GM23338 (cell line): ENCODE measurements around the gene JMJD1C. TPM values are rescaled to one million over a fixed set of nuclear protein-coding genes. Genes with fewer than 3 reads are reported as not detected.

ENCODE experiments used
- ATAC-seq: fragments of 200-7000 bp; cut with Tn5 transposase; 3 replicates; pipeline ENCODE4 v1.9.1; 2020
- DNase-seq: peaks from one replicate; pipeline ENCODE4 v3.0.0-alpha.2; 2015; ENCODE audit warnings: low spot score
- H2AFZ ChIP-seq: fragments of 200-600 bp; sonication (generic); 2 replicates; pipeline ENCODE4 v1.8.0; 2016; ENCODE audit warnings: antibody characterized with exemption, mild to moderate bottlenecking, moderate library complexity
- H3F3A ChIP-seq: fragments of 200-600 bp; sonication (generic); replicated peaks from 2 replicates; pipeline ENCODE4 v1.8.0; 2017; ENCODE audit warnings: antibody characterized with exemption, mixed run types, low read depth
- H3K27ac ChIP-seq: fragments of 200-600 bp; sonication (generic); 2 replicates; pipeline ENCODE4 v1.6.1; 2016; ENCODE audit warnings: low read depth
- H3K27me3 ChIP-seq: fragments of 200-600 bp; sonication (generic); 2 replicates; pipeline ENCODE4 v1.8.0; 2016; ENCODE audit warnings: mild to moderate bottlenecking, mixed run types, moderate library complexity; ENCODE audit not compliant: insufficient read depth
- H3K36me3 ChIP-seq: fragments of 200-600 bp; sonication (generic); 2 replicates; pipeline ENCODE4 v1.8.0; 2016; ENCODE audit warnings: mild to moderate bottlenecking; ENCODE audit not compliant: insufficient read depth
- H3K4me1 ChIP-seq: fragments of 200-600 bp; sonication (generic); 2 replicates; pipeline ENCODE4 v1.8.0; 2016; ENCODE audit warnings: mild to moderate bottlenecking, moderate library complexity; ENCODE audit not compliant: insufficient read depth
- H3K4me2 ChIP-seq: fragments of 200-600 bp; sonication (generic); 2 replicates; pipeline ENCODE4 v1.7.1; 2017; ENCODE audit warnings: mixed run types
- H3K4me3 ChIP-seq: fragments of 200-600 bp; sonication (generic); 2 replicates; pipeline ENCODE4 v1.6.1; 2016; ENCODE audit warnings: mixed run types
- H3K79me2 ChIP-seq: fragments of 200-600 bp; sonication (generic); replicated peaks from 2 replicates; pipeline ENCODE4 v1.8.0; 2017; ENCODE audit warnings: mild to moderate bottlenecking; ENCODE audit not compliant: insufficient read depth
- H3K9me2 ChIP-seq: fragments of 200-600 bp; sonication (generic); 2 replicates; pipeline ENCODE4 v1.8.0; 2017; ENCODE audit not compliant: insufficient read depth
- H4K20me1 ChIP-seq: fragments of 200-600 bp; sonication (generic); replicated peaks from 2 replicates; pipeline ENCODE4 v1.8.0; 2017; ENCODE audit warnings: mild to moderate bottlenecking; ENCODE audit not compliant: insufficient read depth
- H3K27ac Mint-ChIP-seq: 2 replicates; pipeline ENCODE4 v1.8.0; 2020; ENCODE audit warnings: inconsistent platforms, mild to moderate bottlenecking, moderate library complexity, mixed read lengths
- H3K27me3 Mint-ChIP-seq: 3 replicates; pipeline ENCODE4 v1.8.0; 2022; ENCODE audit warnings: low read depth, mild to moderate bottlenecking, moderate library complexity, mixed read lengths, inconsistent platforms; ENCODE audit not compliant: insufficient read depth, poor library complexity
- H3K36me3 Mint-ChIP-seq: 3 replicates; pipeline ENCODE4 v1.8.0; 2021; ENCODE audit warnings: low read depth, mild to moderate bottlenecking, inconsistent platforms, moderate library complexity, mixed read lengths
- H3K4me1 Mint-ChIP-seq: 3 replicates; pipeline ENCODE4 v1.8.0; 2020; ENCODE audit warnings: mild to moderate bottlenecking, inconsistent platforms, mixed read lengths
- H3K4me3 Mint-ChIP-seq: 3 replicates; pipeline ENCODE4 v1.8.0; 2021; ENCODE audit warnings: moderate library complexity, mild to moderate bottlenecking, inconsistent platforms, mixed read lengths
- H3K9me3 Mint-ChIP-seq: 3 replicates; pipeline ENCODE4 v1.8.0; 2020; ENCODE audit warnings: moderate library complexity, mild to moderate bottlenecking, inconsistent platforms, mixed read lengths
- CREB1 ChIP-seq: fragments of 250-450 bp; sonication (Bioruptor Pico); IDR thresholded peaks from 2 replicates; pipeline ENCODE4 v1.5.0; 2020; ENCODE audit warnings: low read depth, mild to moderate bottlenecking, moderate library complexity
- ETS1 ChIP-seq: IDR thresholded peaks from 2 replicates; pipeline ENCODE4 v1.6.1; 2016; ENCODE audit warnings: antibody characterized with exemption
- EZH2 ChIP-seq: fragments of 200-600 bp; sonication (generic); IDR thresholded peaks from one replicate; pipeline ENCODE4 v1.8.0; 2017; ENCODE audit warnings: antibody characterized with exemption, mild to moderate bottlenecking, low read depth; ENCODE audit not compliant: unreplicated experiment
- EZH2phosphoT487 ChIP-seq: fragments of 200-600 bp; sonication (generic); IDR thresholded peaks from one replicate; pipeline ENCODE4 v1.8.1; 2018; ENCODE audit warnings: antibody characterized with exemption; ENCODE audit not compliant: unreplicated experiment
- JUNB ChIP-seq: IDR thresholded peaks from one replicate; pipeline ENCODE4 v1.6.1; 2016; ENCODE audit warnings: antibody characterized with exemption; ENCODE audit not compliant: unreplicated experiment
- NANOG ChIP-seq: IDR thresholded peaks from 2 replicates; pipeline ENCODE4 v1.6.1; 2016; ENCODE audit warnings: antibody characterized with exemption, borderline replicate concordance
- POLR2AphosphoS5 ChIP-seq: IDR thresholded peaks from 2 replicates; pipeline ENCODE4 v1.6.1; 2016; ENCODE audit warnings: antibody characterized with exemption, low read depth
- STAT1 ChIP-seq: IDR thresholded peaks from one replicate; pipeline ENCODE4 v1.6.1; 2016; ENCODE audit warnings: antibody characterized with exemption; ENCODE audit not compliant: unreplicated experiment
- ZNF114 ChIP-seq: fragments of 250-450 bp; sonication (Bioruptor Pico); IDR thresholded peaks from 2 replicates; pipeline ENCODE4 v1.5.0; 2020; ENCODE audit warnings: mild to moderate bottlenecking, moderate library complexity
- ZNF331 ChIP-seq: fragments of 250-450 bp; sonication (Bioruptor Pico); IDR thresholded peaks from 2 replicates; pipeline ENCODE4 v1.5.0; 2020; ENCODE audit warnings: low read depth, mild to moderate bottlenecking, moderate library complexity
- polyA plus RNA-seq: library from polyadenylated mRNA; unstranded; fragments of >200 nt; fragmentation: Nextera tagmentation; extraction: Ambion mirVana; gene quantifications from 2 replicates; pipeline ENCODE4 v1.2.1, GENCODE V29; 2016
- total RNA-seq: library from RNA; depleted of rRNA; stranded (reverse); fragments of >200 nt; shearing (Covaris generic); gene quantifications from 2 replicates; pipeline ENCODE4 v1.2.3, GENCODE V29; 2014
- TF ChIP-seq, protein P1 (sequence below): fragments of 250-450 bp; sonication (Bioruptor Pico); IDR thresholded peaks from 2 replicates; pipeline ENCODE4 v1.5.0; 2020; ENCODE audit warnings: mild to moderate bottlenecking, moderate library complexity
- TF ChIP-seq, protein P2 (sequence below), 2 experiments: fragments of 200-600 bp in 1 of 2; sonication (generic) in 1 of 2; conservative IDR thresholded peaks; 2 replicates each; pipeline versions ENCODE4 v1.5.1 to v1.6.1; 2016 to 2017; ENCODE audit warnings: antibody characterized with exemption in 2 of 2, low read depth in 2 of 2, mild to moderate bottlenecking in 2 of 2, moderate library complexity in 1 of 2
- TF ChIP-seq, protein P3 (sequence below): IDR thresholded peaks from one replicate; pipeline ENCODE4 v1.6.1; 2018; ENCODE audit warnings: antibody characterized with exemption; ENCODE audit not compliant: unreplicated experiment

JMJD1C gene
- total and polyA plus RNA-seq, 2 experiments from 2014 or later: 333 to 435 TPM

DNA sequence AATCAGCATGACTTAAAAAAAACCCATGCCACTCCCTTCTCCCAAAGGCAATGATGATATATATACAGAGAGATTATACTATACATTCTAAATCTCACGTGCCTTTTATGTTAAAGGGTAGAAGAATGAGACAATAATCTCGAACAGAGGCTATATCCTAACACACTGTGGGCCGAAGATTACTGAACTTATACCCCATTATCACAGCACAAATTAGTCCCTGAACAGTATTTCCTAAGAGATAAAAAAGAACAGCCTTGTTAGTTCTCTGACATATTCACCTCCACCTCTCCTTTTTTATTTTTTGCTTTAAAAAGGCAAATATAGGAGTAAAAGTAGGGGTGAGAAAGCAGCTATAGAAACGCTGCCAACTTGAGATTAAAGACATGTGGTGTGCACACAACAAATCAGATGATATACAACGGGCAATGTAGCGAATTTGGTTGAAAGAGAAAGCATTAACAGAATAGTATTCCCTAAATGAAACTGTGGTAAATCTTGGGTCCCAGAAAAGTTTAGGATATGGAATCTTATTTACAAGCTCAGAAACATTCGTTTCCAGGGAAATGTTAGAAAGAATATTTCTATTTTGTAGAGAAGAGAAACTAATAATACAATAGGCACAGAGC, 69.5 kb downstream of the JMJD1C start:
- no peak overlapping the region for H3K27ac Mint-ChIP-seq

More for the DNA sequence above, 69.5 kb downstream of the JMJD1C start:
- H3K27ac ChIP-seq: no peak overlapping the region
- Mint-ChIP-seq H3K4me1 (no peaks in the 10 kb centered on the region), H3K36me3 (no peaks in the 10 kb centered on the region; the same call in 2 of the 3 replicates), H3K27me3 (peaks cover 3% of the 10 kb centered on the region), H3K4me3 (no peak overlapping the region), H3K9me3 (no peaks in the 10 kb centered on the region)
- H3K27me3 ChIP-seq: no peaks in the 10 kb centered on the region
- H4K20me1 ChIP-seq: peaks cover 10% of the 10 kb centered on the region; the same call in 1 of the 2 replicates
- no peaks in the 10 kb centered on the region for H3K36me3 ChIP-seq
- H2AFZ ChIP-seq: no peak overlapping the region
- no peak overlapping the region for H3K4me2 ChIP-seq
- H3K4me3 ChIP-seq: no peak overlapping the region
- ATAC-seq (no peak), DNase-seq (no peak)
- no peaks in the 10 kb centered on the region for H3F3A ChIP-seq
- peaks cover 63% of the 10 kb centered on the region for H3K79me2 ChIP-seq
- TF ChIP-seq POLR2AphosphoS5 (no peak), CREB1 (CRISPR knock-in tag) (no peak), STAT1 (no peak), ZNF114 (CRISPR knock-in tag) (no peak), ZNF331 (CRISPR knock-in tag) (no peak), EZH2phosphoT487 (no peak), JUNB (no peak), ETS1 (no peak), NANOG (no peak), EZH2 (no peak)
- TF ChIP-seq, protein P1, sequence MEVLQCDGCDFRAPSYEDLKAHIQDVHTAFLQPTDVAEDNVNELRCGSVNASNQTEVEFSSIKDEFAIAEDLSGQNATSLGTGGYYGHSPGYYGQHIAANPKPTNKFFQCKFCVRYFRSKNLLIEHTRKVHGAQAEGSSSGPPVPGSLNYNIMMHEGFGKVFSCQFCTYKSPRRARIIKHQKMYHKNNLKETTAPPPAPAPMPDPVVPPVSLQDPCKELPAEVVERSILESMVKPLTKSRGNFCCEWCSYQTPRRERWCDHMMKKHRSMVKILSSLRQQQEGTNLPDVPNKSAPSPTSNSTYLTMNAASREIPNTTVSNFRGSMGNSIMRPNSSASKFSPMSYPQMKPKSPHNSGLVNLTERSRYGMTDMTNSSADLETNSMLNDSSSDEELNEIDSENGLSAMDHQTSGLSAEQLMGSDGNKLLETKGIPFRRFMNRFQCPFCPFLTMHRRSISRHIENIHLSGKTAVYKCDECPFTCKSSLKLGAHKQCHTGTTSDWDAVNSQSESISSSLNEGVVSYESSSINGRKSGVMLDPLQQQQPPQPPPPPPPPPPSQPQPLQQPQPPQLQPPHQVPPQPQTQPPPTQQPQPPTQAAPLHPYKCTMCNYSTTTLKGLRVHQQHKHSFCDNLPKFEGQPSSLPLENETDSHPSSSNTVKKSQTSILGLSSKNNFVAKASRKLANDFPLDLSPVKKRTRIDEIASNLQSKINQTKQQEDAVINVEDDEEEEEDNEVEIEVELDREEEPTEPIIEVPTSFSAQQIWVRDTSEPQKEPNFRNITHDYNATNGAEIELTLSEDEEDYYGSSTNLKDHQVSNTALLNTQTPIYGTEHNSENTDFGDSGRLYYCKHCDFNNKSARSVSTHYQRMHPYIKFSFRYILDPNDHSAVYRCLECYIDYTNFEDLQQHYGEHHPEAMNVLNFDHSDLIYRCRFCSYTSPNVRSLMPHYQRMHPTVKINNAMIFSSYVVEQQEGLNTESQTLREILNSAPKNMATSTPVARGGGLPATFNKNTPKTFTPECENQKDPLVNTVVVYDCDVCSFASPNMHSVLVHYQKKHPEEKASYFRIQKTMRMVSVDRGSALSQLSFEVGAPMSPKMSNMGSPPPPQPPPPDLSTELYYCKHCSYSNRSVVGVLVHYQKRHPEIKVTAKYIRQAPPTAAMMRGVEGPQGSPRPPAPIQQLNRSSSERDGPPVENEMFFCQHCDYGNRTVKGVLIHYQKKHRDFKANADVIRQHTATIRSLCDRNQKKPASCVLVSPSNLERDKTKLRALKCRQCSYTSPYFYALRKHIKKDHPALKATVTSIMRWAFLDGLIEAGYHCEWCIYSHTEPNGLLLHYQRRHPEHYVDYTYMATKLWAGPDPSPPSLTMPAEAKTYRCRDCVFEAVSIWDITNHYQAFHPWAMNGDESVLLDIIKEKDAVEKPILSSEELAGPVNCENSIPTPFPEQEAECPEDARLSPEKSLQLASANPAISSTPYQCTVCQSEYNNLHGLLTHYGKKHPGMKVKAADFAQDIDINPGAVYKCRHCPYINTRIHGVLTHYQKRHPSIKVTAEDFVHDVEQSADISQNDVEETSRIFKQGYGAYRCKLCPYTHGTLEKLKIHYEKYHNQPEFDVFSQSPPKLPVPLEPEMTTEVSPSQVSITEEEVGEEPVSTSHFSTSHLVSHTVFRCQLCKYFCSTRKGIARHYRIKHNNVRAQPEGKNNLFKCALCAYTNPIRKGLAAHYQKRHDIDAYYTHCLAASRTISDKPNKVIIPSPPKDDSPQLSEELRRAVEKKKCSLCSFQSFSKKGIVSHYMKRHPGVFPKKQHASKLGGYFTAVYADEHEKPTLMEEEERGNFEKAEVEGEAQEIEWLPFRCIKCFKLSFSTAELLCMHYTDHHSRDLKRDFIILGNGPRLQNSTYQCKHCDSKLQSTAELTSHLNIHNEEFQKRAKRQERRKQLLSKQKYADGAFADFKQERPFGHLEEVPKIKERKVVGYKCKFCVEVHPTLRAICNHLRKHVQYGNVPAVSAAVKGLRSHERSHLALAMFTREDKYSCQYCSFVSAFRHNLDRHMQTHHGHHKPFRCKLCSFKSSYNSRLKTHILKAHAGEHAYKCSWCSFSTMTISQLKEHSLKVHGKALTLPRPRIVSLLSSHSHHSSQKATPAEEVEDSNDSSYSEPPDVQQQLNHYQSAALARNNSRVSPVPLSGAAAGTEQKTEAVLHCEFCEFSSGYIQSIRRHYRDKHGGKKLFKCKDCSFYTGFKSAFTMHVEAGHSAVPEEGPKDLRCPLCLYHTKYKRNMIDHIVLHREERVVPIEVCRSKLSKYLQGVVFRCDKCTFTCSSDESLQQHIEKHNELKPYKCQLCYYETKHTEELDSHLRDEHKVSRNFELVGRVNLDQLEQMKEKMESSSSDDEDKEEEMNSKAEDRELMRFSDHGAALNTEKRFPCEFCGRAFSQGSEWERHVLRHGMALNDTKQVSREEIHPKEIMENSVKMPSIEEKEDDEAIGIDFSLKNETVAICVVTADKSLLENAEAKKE: no peak
- TF ChIP-seq, protein P2, sequence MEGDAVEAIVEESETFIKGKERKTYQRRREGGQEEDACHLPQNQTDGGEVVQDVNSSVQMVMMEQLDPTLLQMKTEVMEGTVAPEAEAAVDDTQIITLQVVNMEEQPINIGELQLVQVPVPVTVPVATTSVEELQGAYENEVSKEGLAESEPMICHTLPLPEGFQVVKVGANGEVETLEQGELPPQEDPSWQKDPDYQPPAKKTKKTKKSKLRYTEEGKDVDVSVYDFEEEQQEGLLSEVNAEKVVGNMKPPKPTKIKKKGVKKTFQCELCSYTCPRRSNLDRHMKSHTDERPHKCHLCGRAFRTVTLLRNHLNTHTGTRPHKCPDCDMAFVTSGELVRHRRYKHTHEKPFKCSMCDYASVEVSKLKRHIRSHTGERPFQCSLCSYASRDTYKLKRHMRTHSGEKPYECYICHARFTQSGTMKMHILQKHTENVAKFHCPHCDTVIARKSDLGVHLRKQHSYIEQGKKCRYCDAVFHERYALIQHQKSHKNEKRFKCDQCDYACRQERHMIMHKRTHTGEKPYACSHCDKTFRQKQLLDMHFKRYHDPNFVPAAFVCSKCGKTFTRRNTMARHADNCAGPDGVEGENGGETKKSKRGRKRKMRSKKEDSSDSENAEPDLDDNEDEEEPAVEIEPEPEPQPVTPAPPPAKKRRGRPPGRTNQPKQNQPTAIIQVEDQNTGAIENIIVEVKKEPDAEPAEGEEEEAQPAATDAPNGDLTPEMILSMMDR (conservative IDR thresholded peaks at IDR 0.05; ENCODE audit: low read depth in 2 of 2): no peak
- TF ChIP-seq, protein P3, sequence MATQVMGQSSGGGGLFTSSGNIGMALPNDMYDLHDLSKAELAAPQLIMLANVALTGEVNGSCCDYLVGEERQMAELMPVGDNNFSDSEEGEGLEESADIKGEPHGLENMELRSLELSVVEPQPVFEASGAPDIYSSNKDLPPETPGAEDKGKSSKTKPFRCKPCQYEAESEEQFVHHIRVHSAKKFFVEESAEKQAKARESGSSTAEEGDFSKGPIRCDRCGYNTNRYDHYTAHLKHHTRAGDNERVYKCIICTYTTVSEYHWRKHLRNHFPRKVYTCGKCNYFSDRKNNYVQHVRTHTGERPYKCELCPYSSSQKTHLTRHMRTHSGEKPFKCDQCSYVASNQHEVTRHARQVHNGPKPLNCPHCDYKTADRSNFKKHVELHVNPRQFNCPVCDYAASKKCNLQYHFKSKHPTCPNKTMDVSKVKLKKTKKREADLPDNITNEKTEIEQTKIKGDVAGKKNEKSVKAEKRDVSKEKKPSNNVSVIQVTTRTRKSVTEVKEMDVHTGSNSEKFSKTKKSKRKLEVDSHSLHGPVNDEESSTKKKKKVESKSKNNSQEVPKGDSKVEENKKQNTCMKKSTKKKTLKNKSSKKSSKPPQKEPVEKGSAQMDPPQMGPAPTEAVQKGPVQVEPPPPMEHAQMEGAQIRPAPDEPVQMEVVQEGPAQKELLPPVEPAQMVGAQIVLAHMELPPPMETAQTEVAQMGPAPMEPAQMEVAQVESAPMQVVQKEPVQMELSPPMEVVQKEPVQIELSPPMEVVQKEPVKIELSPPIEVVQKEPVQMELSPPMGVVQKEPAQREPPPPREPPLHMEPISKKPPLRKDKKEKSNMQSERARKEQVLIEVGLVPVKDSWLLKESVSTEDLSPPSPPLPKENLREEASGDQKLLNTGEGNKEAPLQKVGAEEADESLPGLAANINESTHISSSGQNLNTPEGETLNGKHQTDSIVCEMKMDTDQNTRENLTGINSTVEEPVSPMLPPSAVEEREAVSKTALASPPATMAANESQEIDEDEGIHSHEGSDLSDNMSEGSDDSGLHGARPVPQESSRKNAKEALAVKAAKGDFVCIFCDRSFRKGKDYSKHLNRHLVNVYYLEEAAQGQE: no peak
- H3K9me2 ChIP-seq: no peaks in the 10 kb centered on the region
- no peaks in the 10 kb centered on the region for H3K4me1 ChIP-seq
